HS-27A (cell line): ENCODE results near the gene ATG4D.
"Not testable (repeated sequence)": the region's sequence is repeated elsewhere in the genome, so short reads cannot be mapped to it uniquely, and the experiment has no call there.

ENCODE experiments used
- DNase-seq: peaks from one replicate; pipeline ENCODE4 v3.0.0-alpha.2; 2012; ENCODE audit warnings: low read depth, missing footprints

ATG4D gene

DNA sequence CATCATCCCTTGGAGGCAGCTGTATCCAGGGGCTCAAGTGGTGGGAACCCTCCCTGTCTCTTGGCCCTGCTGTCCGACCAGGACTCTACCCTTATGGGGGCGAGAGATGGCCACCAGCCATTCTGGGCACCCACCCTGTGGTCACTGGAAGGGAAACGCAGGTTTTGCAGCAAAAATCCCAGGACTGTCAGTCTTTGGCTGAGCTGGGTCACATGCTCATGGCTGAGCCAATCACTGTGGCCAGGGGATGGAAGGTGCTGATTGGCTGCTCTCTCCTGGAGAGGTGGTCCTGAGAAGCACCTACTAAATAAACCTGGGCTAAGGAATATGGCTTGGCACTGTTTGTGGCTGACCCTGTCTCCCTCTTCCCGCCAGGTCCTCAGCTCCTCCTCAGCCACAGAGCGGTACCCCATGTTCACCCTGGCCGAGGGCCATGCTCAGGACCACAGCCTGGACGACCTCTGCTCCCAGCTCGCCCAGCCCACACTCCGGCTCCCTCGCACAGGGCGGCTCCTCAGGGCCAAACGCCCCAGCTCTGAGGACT lies 8.9 kb downstream of the ATG4D start:
- DNase-seq: no peak

DNA sequence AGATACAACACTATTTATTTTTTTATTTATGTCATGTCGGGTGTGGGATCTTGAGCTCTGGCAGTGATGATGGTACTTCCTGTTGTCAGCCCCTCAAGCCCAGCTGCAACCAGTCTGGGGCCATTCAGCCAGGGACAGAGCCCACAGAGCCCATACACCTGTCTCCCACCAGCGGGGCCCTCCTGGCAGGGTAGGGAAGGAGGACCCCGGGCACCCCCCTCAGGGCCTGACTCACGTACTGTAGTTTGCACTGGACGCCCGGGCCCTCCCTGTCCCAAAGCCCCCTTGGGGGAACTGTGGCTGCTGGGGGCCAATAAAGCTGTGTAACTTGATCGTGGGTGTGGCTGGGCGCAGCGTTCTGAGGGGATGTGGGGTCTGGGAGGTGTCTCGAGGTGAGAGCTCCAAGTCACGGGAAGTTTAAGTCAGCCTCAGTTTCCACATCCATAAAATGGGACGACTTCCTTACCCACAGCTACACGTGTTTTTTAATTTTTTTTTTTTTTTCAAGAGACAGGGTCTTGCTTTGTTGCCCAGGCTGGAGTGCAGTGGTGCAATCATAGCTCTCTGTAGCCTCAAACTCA lies 9.5 kb downstream of the ATG4D start:
- no peak for DNase-seq

DNA sequence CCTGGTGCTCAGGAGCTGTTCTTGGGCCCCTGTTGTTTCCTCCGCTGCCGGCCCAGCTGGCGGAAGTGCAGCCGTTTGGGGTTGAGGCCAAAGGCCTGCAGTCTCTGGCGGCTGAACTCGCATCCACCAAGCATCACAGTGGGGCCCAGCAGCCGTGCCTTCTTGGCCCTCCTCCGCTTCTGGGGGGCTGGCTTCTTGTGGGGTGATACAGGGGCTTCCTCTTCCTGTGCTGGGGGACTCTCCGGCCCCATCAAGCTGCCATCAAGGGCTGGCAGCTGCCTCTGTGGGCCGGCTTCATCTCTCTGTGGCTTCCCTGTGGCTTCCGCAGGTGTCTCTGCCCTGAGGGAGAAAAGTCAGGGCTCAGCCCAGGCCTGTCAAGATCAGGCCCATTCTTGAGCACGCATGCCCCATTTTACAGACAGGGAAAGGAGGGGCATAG lies 10.3 kb downstream of the ATG4D start:
- DNase-seq: no peak

DNA sequence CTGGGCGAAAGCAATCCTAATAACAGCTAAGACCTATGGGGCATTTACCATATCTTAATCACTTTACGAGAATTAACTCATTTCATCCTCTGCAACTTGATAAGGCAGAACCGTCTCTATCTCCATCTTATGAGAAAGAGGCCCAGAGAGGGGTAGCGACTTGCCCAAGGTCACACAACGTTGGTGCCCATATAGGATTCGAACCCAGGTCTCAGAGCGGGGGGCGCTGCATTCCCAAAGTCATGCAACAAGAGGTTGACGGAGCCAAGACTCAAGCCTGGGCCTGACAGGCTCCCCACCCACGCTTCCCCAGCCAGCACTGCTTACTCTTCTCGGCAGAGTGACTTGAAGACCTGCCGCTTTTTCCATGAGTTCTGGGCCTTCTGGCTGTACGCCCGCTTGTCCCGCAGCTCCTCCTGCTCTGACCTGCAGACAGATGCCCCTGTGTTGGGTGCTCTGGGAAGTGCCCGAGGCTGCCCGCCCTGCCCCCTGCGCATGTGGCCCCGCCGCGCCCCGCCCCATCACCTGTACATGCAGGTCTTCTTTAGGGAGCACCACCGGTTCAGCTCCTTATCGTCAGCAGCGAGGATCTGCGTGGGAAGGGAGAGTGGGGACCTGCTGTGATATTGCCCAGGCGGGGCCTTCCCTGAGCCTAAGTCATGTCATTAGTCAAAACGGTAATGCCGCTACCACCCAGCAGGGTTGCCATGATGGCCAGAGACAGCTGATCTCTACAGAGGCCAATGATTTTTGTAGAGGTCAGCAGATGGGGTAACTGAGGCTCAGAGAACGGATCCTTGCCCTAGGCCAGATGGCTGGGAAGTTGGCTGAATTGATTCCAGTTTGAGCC lies 11.3 kb downstream of the ATG4D start:
- no peak for DNase-seq

DNA sequence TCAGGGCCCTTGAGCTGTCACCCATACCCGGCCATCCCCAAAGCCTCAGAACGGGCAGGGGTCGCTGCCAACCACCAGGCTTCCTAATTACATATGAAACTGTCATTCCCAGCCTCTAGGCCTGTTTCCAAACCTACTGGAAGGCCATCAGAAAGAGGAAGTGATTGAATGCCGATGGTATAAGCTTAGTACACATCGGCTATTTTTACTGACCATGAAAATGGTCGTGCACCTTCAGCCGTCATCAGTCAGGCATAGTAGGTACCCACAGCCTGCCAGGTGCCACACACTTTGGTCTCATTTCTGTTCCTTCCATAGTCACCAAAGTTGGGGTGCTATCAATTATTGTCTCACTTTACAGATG lies 11.9 kb downstream of the ATG4D start:
- no peak for DNase-seq

DNA sequence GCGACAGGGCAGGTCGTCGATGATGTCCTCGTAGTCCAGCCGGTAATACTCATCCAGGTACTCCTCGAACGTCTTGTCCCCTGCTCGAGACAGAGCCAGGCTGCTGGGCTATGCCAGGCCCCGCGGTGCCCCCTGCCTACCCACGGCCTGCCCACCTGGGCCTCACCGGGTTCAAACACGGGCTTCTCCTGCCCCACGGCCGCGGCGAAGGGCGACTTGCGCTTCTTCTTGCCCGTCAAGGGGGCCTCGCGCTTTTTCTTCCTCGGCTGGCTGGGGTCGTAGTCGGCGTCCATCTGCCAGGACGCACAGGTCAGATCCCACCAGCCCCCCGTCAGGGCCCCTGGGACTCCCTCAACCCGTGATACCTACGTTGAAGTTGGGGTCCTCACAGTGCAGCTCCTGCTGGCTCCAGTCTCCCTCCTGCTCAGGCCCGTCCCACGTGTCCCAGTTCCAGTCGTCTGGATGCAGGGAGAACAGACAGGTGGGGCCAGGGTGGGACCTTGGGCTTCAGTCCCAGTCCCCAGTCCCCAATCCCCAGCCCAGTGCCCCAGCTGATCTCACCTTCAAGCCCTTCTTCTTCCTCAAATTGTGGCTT lies 14.0 kb downstream of the ATG4D start:
- no peak for DNase-seq

DNA sequence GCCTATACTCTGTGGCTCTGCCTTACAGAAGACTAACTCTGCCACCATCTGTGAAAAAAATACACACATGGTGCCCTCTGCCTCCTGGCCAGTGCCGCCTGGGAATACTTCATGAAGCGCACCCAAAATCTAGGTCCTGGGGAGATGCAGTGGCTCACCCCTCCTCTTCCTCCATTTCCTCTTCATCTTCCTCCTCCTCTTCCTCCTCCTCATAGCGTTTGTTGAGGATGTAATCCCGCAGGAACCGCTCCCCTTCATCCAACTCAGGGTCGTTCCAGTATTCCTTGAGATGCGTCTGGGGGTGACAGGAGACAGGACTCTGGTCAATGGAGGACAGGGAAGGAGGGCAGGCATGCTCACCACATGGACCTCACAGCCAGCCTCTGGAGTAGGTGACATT lies 16.4 kb downstream of the ATG4D start:
- DNase-seq: no peak

DNA sequence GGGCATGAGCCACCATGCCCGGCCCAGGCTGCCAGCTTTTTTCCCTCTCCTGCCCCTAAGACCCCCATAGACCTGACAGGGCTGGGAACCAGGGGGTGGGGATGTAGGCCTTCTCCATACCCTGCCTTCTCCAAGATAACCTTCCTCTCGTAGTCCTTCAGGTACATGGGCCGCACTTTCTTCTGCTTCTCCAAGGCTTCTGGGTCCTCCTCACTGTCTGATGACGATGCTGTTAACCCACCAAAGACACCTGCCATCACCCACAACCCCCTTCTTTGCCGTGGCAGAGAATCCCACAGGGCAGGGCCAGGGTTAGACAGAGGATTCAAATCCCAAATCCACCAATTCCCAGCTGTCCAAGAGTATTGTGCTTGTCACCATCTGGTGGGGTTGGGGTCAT lies 18.9 kb downstream of the ATG4D start:
- no peak for DNase-seq

DNA sequence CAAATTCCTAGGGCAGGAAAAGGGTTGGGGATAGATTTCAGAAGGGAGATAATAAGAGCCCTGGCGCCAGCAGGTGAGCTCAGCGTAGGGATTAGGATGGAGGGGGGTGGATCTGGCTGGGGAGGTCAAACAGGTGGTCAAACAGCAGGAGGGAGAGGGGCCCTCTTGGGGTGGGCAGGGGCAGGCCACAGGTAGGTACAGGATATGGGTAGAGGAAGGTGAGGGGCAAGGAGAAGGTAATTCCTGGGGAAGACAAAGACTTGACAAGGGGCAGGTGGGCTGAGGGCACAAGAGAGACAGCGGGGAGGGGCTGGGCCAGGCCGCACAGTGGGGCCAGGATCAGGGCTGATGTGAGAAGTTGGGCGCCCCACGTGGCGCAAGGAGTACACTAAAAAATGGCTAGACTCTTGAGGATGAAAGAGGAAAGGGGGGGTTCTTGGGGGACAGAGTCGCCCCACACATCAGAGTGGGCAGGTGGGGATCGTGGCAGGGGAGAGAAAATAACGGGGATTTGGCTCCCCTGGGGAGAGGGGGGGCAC lies 21.4 kb downstream of the ATG4D start:
- DNase-seq: no peak

DNA sequence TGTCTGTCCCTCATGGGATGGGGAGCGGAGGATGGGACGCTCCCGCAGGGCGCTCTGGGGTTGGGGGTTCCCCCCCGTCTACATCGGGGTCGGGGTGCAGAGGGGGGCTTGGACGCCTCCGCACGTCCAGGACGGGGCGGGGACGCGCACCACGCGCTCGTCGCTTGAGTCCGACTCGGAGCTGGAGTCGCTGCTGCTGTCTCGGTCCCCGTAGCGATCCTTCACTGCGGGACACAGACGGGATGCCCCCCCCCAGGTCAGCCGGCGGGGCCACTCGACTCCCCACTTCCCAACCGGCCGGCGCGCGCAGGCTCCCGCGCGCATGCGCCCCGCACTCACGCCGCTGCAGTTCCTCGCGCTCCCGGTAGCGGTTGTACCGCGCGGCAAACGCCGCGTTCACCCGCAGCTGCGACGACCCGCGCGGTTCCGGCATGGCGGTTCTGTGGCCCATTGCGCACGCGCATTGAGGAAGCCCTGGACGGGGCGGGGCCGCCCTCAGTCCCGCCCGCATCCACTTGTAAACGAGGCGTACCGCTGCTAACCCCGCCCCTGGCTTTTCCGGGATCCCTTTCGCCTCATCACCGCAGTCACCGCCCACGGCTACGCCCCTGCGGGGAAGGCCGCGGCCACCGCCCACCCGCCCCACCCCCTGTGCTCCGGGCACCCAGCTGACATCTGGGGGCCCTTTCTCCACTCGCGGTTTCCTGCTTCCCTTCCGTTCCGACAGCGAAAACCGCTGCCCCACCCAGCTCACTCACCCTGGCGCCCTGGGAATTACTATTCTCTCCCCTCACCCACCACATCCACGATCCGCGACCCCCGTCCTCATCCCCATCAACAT lies 22.1 kb downstream of the ATG4D start, which contains the start of gene KRI1:
KRI1 (minus strand) TSS at position 444 of the 841 bp plus-strand sequence; CDS start at position 433, 11 bp downstream.
- peak; percentile 85 for DNase-seq

DNA sequence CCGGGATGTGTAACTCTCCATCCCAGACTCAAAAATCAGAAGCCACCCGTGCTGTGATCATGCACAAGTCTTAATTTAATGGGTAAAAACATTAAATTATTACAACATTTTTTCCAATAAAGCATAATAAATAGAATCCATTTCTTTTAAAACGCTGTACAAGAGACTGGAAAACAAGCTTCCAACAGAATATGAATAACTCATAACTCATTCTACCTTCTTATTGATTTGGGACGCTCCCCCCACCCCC lies 22.6 kb downstream of the ATG4D start:
- DNase-seq: no peak

DNA sequence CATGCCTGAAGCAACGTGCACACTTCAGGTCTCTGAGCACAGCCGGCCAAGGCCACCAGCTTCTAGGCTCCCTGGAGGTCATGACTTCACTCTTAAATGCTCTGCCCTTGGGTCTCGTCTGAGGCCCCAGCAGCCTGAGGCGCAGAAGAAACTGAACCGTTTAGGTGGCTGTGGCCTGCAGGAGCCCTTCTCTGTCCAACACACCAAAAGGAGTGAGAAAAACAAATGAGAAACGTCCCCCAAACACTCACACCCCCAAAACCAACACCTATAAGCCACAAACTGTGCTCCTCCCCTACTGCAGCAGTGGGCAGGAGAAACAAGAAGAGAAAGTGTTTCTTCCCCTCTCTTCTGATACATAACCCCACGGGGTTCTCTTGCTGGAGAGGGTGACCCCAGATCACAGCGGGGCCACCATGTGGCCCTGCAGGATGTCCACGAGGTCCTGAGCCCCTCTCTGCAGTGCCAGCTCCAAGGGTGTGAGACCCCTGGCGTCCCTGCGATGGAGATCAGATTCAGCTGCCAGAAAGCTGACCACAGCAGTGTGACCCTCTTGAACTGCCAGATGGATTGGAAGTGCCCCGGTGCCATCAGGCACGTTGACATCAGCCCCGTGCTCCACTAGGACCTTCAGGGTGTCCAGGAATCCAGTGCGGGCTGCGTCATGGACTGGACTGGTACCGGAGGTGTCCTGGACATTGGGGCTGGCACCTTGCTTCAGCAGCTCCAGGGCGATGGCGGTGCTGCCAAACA lies 23.1 kb downstream of the ATG4D start:
- DNase-seq: no peak

DNA sequence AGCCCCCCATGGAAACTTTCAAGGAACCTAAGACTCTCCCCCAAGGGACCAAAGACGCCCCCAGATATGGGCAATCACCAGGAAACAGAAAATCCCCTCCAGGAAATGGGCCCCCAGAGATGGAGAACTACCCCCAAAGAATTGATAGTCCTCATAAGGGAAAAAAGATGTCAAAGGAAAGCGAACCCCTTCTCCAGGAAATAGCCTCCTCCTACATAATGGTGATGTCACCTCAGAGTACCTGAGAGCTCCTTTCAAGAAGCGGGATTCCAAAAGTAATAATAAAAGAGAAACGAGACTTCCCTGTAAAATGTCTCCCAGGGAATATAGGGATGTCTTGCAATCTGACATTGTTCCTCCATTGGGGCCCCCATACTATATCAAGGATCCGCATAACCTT lies 24.0 kb downstream of the ATG4D start:
- DNase-seq: no peak

DNA sequence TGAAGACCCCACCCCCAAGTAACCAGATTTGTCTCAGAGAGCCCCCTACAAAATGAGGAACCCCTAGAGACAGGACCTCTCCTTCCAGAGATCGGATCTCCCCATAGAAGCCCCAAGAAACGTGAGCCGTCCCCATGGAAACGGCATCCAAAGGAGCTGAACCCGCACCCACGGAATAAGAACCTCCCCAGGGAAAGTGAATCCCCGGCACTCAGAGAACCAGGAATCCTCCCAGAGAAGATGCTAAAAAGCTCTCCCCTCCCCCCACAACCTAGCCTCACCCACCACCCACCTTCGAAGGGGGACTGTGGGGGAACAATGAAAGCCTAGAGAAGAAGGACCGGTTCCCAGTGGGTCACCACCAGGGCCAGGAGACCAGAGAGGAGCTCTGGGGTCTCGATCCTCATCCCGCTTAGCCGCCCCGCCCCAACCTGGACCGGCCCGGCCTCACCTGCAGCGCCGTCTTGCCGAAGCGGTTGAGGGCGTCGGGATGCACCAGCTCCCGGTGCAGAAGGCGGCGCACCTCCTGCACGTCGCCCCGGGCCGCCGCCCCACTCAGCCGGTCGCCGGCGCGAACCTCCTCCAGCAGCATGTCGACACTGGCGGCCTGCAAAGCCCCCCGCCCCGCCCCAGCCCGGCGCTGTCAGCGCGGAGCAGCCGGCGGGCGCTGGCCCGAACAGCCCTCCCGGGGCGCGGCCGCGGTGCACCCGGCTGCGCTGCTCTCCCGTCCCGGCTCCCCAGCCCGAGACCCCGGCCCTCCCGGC lies 24.5 kb downstream of the ATG4D start:
- no peak for DNase-seq

DNA sequence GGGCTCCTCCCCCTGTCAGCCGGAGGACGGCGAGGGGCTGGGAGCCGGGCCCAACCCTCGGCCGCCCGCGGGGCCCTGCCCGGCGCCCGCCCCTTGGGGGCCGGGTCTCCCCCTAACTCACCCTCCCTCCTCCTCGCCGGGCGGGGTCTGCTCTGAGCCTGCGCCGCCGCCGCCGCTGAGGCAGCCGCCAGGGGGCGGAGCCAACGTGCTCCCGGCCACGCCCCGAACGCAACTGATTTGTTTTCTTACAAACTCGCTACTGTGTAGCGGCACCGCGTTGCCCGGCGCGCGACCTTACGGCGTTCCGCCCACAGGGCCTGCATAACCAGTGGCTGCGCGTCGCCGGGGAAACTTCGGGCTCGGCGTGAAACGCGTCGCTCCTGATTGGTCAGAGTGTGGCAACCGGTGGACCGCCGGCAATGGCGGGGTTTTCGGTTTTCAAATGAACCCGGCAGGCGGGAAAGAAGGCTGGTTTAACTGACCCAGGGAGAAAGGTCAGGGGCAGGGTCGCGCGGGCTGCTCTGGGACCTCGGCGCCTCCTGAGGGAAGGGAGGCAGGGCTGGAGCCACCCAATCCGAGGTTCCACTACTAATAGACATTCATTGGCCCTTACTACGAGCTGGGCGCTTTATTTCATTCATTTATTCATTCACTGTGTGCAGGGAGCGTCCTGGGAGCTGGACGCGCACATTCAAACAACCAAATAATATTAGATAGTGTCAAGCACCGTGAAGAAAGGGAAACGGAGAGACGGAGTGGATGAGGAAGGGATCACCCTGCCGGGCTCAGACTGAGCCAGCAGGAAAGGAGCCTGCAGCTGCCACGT lies 25.3 kb downstream of the ATG4D start, which contains the start of gene CDKN2D:
CDKN2D (minus strand) TSS at position 154 of the 826 bp plus-strand sequence. CDS start 326 bp downstream, outside the sequence.
- DNase-seq: peak; percentile 96

DNA sequence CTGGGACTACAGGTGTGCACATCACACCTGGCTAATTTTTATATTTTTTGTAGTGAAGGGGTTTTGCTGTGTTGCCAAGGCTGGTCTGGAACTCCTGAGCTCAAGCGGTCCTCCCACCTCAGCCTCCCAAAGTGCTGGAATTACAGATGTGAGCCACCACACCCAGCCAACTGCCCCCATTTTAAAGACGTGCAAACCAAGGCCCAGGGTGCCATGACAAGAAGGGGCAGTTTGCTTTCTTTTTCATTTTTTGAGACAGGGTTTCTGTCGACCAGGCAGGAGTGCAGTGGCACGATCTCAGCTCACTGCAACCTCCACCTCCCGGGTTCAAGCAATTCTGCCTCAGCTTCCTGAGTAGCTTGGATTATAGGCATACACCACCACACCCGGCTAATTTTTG lies 30.1 kb downstream of the ATG4D start:
- DNase-seq: not testable (repeated sequence)

DNA sequence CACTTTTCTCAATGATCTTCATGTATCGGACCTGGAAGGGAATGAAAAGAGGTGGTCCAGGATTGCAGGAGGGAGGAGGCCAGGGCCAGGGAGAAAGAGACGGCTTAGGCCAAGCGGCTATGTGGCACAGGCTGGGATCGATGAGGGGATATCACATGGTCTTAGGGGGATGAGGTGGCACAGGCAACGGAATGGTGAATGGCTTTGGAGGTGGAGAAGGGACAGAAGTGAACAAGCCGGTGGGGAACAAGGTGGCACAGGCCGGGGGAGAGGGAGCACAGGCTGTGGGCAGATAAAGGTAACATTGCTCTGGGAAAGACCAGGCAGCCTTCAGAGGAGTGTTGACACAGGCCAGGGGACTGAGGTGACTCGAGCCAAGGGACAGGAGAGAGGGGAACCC lies 30.8 kb downstream of the ATG4D start:
- DNase-seq: no peak

DNA sequence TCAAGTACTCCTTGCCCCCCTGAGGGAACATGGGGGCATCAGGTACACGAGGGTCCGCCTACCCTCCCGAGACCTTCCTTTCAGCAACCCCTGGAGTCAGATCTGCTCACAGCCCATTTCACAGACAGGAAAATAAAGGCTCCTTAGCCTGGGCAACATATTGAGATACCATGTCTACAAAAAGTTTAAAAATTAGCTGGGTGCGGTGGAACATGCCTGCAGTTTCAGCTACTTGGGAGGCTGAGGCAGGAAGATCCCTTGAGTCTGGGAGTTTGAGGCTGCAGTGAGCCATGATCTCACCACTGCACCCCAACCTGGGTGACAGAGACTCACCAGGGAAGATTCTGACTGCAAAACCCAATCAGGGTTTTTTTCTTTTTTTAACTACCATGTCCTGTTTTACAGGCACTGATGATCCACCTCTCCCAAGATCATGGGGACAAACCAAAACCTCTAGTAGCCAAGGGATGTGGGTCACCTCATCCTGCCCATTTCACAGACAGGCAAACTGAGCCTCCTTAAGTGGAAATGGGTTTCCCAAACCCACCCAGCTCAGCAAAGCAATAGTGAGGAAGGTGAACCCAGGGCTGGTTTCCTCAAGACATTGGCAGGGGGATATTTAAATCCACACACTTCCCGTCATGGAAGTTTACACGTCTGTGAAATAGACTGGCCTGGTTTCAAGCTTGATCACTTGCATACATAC lies 31.5 kb downstream of the ATG4D start:
- DNase-seq: no peak

DNA sequence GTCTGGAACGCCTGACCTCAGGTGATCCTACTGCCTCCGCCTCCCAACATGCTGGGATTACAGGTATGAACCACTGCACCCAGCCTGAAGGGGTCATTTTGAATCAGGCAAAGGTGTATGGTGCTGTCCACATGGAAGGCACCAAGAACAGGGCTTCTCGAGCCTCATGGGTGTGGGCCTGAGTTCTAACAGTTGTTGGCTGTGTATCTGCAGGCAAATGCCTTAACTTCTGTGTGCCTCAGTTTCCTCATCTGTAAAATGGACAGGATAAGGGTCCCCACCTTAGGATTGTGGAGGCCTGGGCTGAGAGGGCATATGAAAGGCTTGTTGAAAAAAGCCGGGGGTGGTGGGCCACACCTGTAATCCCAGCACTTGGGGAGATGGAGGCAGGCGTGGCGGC lies 34.2 kb downstream of the ATG4D start:
- DNase-seq: no peak
